HG02852 (cell line): ENCODE results near the gene CDCA4.
A peak's percentile ranks its signal among the peaks of the same experiment; 100 is the strongest.

ENCODE experiments used
- ATAC-seq: cut with Tn5 transposase; IDR thresholded peaks from one replicate; pipeline ENCODE4 v1.9.1; 2021; ENCODE audit warnings: mild to moderate bottlenecking, moderate library complexity; ENCODE audit not compliant: unreplicated experiment

CDCA4 gene

GRCh38 chr14:104992501-104992900 lies 28.4 kb downstream of the CDCA4 start:
- ATAC-seq: no peak

GRCh38 chr14:104991896-104992230 lies 29.0 kb downstream of the CDCA4 start:
- ATAC-seq: no peak

GRCh38 chr14:104989951-104990303 lies 31.0 kb downstream of the CDCA4 start:
- ATAC-seq: no peak

GRCh38 chr14:104989236-104989950 lies 31.5 kb downstream of the CDCA4 start:
- ATAC-seq: no peak

GRCh38 chr14:104986487-104987164 lies 34.3 kb downstream of the CDCA4 start:
- ATAC-seq: no peak

- peak; percentile 93 for ATAC-seq
These were observed 35.0 kb downstream of the CDCA4 start, which contains the start of gene CLBA1 for GRCh38 chr14:104985675-104986486. CLBA1 (plus strand) TSS chr14:104985788; CDS start chr14:104986432, 644 bp downstream.

- no peak for ATAC-seq
These were observed 36.6 kb downstream of the CDCA4 start for GRCh38 chr14:104984056-104984894.

GRCh38 chr14:104983231-104983721 lies 37.6 kb downstream of the CDCA4 start:
- ATAC-seq: no peak

- ATAC-seq: no peak
These were observed 38.2 kb downstream of the CDCA4 start for GRCh38 chr14:104982548-104983230.

GRCh38 chr14:104981699-104982541 lies 39.0 kb downstream of the CDCA4 start:
- no peak for ATAC-seq

- ATAC-seq: no peak
These were observed 40.0 kb downstream of the CDCA4 start for GRCh38 chr14:104980611-104981531.

- ATAC-seq: no peak
These were observed 40.9 kb downstream of the CDCA4 start for GRCh38 chr14:104979758-104980610.

GRCh38 chr14:104978746-104979691 lies 41.9 kb downstream of the CDCA4 start:
- no peak for ATAC-seq

- no peak for ATAC-seq
These were observed 42.9 kb downstream of the CDCA4 start, which contains the start of gene AHNAK2 for GRCh38 chr14:104977681-104978653. AHNAK2 (minus strand) TSS chr14:104978374; CDS start chr14:104978237, 137 bp downstream.
